GM12878 (cell line): ENCODE data around the gene PLEKHA5.

Source experiments
- CTCF ChIP-seq, 3 experiments: IDR thresholded peaks in 2 of 3; conservative IDR thresholded peaks in 1 of 3; 2 replicates each; pipeline ENCODE4 v1.5.1; 2011; ENCODE audit warnings: low read depth in 3 of 3, low read length in 3 of 3, mild to moderate bottlenecking in 3 of 3, control low read depth in 2 of 3, moderate library complexity in 2 of 3, inconsistent platforms in 1 of 3, mixed read lengths in 1 of 3; ENCODE audit not compliant: control insufficient read depth in 2 of 3, insufficient read depth in 1 of 3; ENCODE audit errors: extremely low read depth in 1 of 3
- EZH2 ChIP-seq: IDR thresholded peaks from 2 replicates; pipeline ENCODE4 v1.6.1; 2012; ENCODE audit warnings: low read depth, mild to moderate bottlenecking, control low read depth, inconsistent platforms, low read length, borderline replicate concordance; ENCODE audit not compliant: control insufficient read depth
- HDAC6 ChIP-seq: fragments of 200-600 bp; sonication (generic); IDR thresholded peaks from one replicate; pipeline ENCODE4 v1.8.0; 2017; ENCODE audit warnings: antibody characterized with exemption; ENCODE audit not compliant: unreplicated experiment
- NFXL1 ChIP-seq: fragments of 450-650 bp; IDR thresholded peaks from 2 replicates; pipeline ENCODE4 v1.6.1; 2017; ENCODE audit warnings: antibody characterized with exemption, mild to moderate bottlenecking, borderline replicate concordance
- NFYA ChIP-seq: IDR thresholded peaks from 2 replicates; pipeline ENCODE4 v1.6.1; 2011; ENCODE audit warnings: low read depth, mild to moderate bottlenecking, low read length, improper control_type of control experiment, borderline replicate concordance
- RCOR1 ChIP-seq: conservative IDR thresholded peaks from 2 replicates; pipeline ENCODE4 v1.6.1; 2012; ENCODE audit warnings: low read depth, low read length, improper control_type of control experiment
- REST ChIP-seq: IDR thresholded peaks from 2 replicates; pipeline ENCODE4 v1.6.1; 2012; ENCODE audit warnings: mild to moderate bottlenecking, low read depth, low read length
- TAF1 ChIP-seq: IDR thresholded peaks from 2 replicates; pipeline ENCODE4 v1.6.1; 2011; ENCODE audit warnings: mild to moderate bottlenecking, low read depth, low read length, borderline replicate concordance
- YBX1 ChIP-seq: fragments of 450-650 bp; IDR thresholded peaks from 2 replicates; pipeline ENCODE4 v1.6.1; 2016; ENCODE audit warnings: antibody characterized with exemption

GRCh38 chr12:19199332-19199731 lies 69.8 kb downstream of the PLEKHA5 start:
- TF ChIP-seq HDAC6 (no peak), CTCF (IDR thresholded peaks at IDR 0.05 in 2 of 3, conservative IDR thresholded peaks at IDR 0.05 in 1 of 3; ENCODE audit: control insufficient read depth in 2 of 3, extremely low read depth in 1 of 3, insufficient read depth in 1 of 3, low read depth in 3 of 3, low read length in 3 of 3) (no peak), RCOR1 (no peak), TAF1 (no peak), EZH2 (no peak), YBX1 (no peak), NFYA (no peak), REST (no peak), NFXL1 (no peak)
